ENCODE data around the gene ZNF688. TPM values are rescaled to one million over a fixed set of nuclear protein-coding genes. Genes with fewer than 3 reads are reported as not detected.

ZNF688 gene
- total and polyA plus RNA-seq, 9 of the 15 experiments (the other 6 are each of a cell fraction or from before 2014, with no cell fraction given), result 0.48 to 12.9 (median 4.5) TPM

DNA sequence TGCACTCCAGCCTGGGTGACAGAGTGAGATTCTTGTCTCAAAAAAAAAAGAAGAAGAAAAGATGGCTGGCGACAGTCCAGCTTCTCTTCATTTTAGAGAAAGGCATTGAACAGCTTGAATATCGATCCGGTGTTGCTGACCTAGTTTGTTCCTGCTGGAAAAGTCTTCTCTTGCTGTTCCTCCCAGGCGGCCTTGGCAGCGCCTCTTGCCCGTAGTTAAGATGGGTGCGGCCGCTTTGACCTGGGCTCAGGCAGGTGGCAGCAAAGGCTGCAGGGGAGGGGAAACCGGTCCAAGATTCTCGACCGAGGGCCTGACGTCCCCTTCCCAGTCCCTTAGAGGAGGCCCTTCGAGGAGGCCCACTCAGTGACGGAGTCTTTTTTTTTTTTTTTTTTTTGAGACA lies 9.5 kb downstream of the ZNF688 start:
- FAIRE-seq (no peak), DNase-seq (ENCODE audit: extremely low read depth in 1 of 4, low spot score in 3 of 4) (no peak), ATAC-seq (no peak)
- no peak overlapping the region for H2AFZ ChIP-seq (ENCODE audit: low read depth, low read length)
- intact Hi-C loops (cut with micrococcal nuclease), result no loop called here
- WGBS (ENCODE audit: insufficient coverage, low coverage, missing lambda C conversion rate), result 84% methylated on average over 14 of the region's 14 CpGs
- no TSS peak for BruUV-seq (replicated peaks)
- H3K4me3 ChIP-seq, result no peak overlapping the region
- in situ Hi-C loops (cut with MboI), result no loop called here
- H3K27me3 ChIP-seq (ENCODE audit: control insufficient read depth in 2 of 2, insufficient read depth in 2 of 2, low read length in 2 of 2), result no peaks in the 10 kb centered on the region
- H3K4me1 ChIP-seq (replicated peaks in 1 of 2; ENCODE audit: control insufficient read depth in 2 of 2, insufficient read depth in 2 of 2, low read length in 2 of 2), result peaks cover 13 to 34% of the 10 kb centered on the region in 2 experiments; a peak in 4 of 5 replicates
- CTCF ChIA-PET (ENCODE audit: low intra/inter-chr PET ratio), result no interaction called here
- H3K4me2 ChIP-seq (ENCODE audit: insufficient read depth, low read length), result no peak overlapping the region
- POLR2A ChIA-PET, result interaction anchor here (1.0 kb wide), 1 partner anchor 116 kb away, joined by 4 read pairs; no protein-coding TSS in a partner anchor
- TF ChIP-seq SMC3 (conservative IDR thresholded peaks at IDR 0.05; ENCODE audit: insufficient read depth, low read depth, low read length) (no peak), ZNF324 (CRISPR knock-in tag; IDR thresholded peaks at IDR 0.05) (no peak), NFXL1 (CRISPR knock-in tag; IDR thresholded peaks at IDR 0.05) (no peak), CEBPG (CRISPR knock-in tag; IDR thresholded peaks at IDR 0.05) (no peak), CEBPG (tag; conservative IDR thresholded peaks at IDR 0.05 in 1 of 2, IDR thresholded peaks at IDR 0.05 in 1 of 2) (no peak), ZNF184 (CRISPR knock-in tag; IDR thresholded peaks at IDR 0.05) (no peak), CCAR2 (IDR thresholded peaks at IDR 0.05; ENCODE audit: low read depth, low read length) (no peak)
- TF ChIP-seq, protein P1, sequence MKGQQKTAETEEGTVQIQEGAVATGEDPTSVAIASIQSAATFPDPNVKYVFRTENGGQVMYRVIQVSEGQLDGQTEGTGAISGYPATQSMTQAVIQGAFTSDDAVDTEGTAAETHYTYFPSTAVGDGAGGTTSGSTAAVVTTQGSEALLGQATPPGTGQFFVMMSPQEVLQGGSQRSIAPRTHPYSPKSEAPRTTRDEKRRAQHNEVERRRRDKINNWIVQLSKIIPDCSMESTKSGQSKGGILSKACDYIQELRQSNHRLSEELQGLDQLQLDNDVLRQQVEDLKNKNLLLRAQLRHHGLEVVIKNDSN (CRISPR knock-in tag; IDR thresholded peaks at IDR 0.05), result no peak
- TF ChIP-seq, protein P2, sequence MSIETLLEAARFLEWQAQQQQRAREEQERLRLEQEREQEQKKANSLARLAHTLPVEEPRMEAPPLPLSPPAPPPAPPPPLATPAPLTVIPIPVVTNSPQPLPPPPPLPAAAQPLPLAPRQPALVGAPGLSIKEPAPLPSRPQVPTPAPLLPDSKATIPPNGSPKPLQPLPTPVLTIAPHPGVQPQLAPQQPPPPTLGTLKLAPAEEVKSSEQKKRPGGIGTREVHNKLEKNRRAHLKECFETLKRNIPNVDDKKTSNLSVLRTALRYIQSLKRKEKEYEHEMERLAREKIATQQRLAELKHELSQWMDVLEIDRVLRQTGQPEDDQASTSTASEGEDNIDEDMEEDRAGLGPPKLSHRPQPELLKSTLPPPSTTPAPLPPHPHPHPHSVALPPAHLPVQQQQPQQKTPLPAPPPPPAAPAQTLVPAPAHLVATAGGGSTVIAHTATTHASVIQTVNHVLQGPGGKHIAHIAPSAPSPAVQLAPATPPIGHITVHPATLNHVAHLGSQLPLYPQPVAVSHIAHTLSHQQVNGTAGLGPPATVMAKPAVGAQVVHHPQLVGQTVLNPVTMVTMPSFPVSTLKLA (conservative IDR thresholded peaks at IDR 0.05), result no peak
- TF ChIP-seq, protein P3, sequence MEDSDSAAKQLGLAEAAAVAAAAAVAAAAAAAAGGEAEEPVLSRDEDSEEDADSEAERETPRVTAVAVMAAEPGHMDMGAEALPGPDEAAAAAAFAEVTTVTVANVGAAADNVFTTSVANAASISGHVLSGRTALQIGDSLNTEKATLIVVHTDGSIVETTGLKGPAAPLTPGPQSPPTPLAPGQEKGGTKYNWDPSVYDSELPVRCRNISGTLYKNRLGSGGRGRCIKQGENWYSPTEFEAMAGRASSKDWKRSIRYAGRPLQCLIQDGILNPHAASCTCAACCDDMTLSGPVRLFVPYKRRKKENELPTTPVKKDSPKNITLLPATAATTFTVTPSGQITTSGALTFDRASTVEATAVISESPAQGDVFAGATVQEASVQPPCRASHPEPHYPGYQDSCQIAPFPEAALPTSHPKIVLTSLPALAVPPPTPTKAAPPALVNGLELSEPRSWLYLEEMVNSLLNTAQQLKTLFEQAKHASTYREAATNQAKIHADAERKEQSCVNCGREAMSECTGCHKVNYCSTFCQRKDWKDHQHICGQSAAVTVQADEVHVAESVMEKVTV (CRISPR knock-in tag; IDR thresholded peaks at IDR 0.05), result no peak
- TF ChIP-seq, protein P4, sequence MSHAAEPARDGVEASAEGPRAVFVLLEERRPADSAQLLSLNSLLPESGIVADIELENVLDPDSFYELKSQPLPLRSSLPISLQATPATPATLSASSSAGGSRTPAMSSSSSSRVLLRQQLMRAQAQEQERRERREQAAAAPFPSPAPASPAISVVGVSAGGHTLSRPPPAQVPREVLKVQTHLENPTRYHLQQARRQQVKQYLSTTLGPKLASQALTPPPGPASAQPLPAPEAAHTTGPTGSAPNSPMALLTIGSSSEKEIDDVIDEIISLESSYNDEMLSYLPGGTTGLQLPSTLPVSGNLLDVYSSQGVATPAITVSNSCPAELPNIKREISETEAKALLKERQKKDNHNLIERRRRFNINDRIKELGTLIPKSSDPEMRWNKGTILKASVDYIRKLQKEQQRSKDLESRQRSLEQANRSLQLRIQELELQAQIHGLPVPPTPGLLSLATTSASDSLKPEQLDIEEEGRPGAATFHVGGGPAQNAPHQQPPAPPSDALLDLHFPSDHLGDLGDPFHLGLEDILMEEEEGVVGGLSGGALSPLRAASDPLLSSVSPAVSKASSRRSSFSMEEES (CRISPR knock-in tag; IDR thresholded peaks at IDR 0.05), result no peak
- TF ChIP-seq, protein P5, sequence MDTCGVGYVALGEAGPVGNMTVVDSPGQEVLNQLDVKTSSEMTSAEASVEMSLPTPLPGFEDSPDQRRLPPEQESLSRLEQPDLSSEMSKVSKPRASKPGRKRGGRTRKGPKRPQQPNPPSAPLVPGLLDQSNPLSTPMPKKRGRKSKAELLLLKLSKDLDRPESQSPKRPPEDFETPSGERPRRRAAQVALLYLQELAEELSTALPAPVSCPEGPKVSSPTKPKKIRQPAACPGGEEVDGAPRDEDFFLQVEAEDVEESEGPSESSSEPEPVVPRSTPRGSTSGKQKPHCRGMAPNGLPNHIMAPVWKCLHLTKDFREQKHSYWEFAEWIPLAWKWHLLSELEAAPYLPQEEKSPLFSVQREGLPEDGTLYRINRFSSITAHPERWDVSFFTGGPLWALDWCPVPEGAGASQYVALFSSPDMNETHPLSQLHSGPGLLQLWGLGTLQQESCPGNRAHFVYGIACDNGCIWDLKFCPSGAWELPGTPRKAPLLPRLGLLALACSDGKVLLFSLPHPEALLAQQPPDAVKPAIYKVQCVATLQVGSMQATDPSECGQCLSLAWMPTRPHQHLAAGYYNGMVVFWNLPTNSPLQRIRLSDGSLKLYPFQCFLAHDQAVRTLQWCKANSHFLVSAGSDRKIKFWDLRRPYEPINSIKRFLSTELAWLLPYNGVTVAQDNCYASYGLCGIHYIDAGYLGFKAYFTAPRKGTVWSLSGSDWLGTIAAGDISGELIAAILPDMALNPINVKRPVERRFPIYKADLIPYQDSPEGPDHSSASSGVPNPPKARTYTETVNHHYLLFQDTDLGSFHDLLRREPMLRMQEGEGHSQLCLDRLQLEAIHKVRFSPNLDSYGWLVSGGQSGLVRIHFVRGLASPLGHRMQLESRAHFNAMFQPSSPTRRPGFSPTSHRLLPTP (IDR thresholded peaks at IDR 0.05; ENCODE audit: borderline replicate concordance, extremely low read depth, insufficient read length), result no peak
- no peaks in the 10 kb centered on the region for H3K36me3 ChIP-seq (ENCODE audit: control insufficient read depth, insufficient read depth, low read length)
- no peaks in the 10 kb centered on the region for H3K9me3 ChIP-seq (replicated peaks; ENCODE audit: control insufficient read depth, insufficient read depth, low read depth, low read length)
- peaks cover 10% of the 10 kb centered on the region for H3K79me2 ChIP-seq (ENCODE audit: control insufficient read depth, insufficient read depth, low read length)
- no peak overlapping the region for H3K27ac ChIP-seq (ENCODE audit: extremely low read depth, low read depth, low read length)
- no peaks in the 10 kb centered on the region for H3K9me1 ChIP-seq (ENCODE audit: control insufficient read depth, insufficient read depth, low read length)
- H3K9ac ChIP-seq (ENCODE audit: insufficient read depth in 1 of 2, low read depth in 2 of 2, low read length in 2 of 2), result no peak overlapping the region
- no peaks in the 10 kb centered on the region for H4K20me1 ChIP-seq (replicated peaks; ENCODE audit: control insufficient read depth, insufficient read depth, low read length)
